ENCODE data around the gene GLCCI1. TPM values are rescaled to one million over a fixed set of nuclear protein-coding genes. Genes with fewer than 3 reads are reported as not detected.

The GLCCI1 gene
- total RNA-seq, 6 experiments from 2014 or later = 2.4 to 11.1 (median 5.0) TPM

DNA sequence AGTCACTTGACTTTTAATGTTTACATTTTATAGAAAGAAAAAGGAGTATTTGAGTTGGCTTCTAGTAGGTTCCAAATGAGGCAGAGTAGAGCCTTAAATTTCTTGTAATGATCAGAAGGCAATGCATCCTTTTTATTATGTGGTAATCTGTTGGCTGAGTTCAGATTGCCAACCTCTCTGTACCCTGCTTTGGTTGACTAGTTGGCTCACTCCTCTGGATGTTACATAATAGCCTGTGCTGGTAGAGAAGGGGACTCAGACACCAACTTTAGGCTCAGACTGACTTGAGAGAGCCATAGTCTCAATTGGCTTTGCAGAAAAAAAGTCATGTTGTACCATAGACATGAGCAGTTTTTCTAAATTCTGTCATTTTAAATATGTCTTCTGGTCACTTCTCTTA, 46.8 kb upstream of the GLCCI1 start:
- ATAC-seq (peak; percentile 74 to 89 (median 86)), DNase-seq (peak in 1 of 3 donors; percentile 62)
- H3K4me1 ChIP-seq = peaks cover 0 to 24% (median 4%) of the 10 kb centered on the region in 4 donors
- H3K9me3 ChIP-seq = no peaks in the 10 kb centered on the region
- no peak overlapping the region for H3K4me3 ChIP-seq
- no peak for TF ChIP-seq POLR2A (IDR thresholded peaks at IDR 0.05)
- TF ChIP-seq, protein P1, sequence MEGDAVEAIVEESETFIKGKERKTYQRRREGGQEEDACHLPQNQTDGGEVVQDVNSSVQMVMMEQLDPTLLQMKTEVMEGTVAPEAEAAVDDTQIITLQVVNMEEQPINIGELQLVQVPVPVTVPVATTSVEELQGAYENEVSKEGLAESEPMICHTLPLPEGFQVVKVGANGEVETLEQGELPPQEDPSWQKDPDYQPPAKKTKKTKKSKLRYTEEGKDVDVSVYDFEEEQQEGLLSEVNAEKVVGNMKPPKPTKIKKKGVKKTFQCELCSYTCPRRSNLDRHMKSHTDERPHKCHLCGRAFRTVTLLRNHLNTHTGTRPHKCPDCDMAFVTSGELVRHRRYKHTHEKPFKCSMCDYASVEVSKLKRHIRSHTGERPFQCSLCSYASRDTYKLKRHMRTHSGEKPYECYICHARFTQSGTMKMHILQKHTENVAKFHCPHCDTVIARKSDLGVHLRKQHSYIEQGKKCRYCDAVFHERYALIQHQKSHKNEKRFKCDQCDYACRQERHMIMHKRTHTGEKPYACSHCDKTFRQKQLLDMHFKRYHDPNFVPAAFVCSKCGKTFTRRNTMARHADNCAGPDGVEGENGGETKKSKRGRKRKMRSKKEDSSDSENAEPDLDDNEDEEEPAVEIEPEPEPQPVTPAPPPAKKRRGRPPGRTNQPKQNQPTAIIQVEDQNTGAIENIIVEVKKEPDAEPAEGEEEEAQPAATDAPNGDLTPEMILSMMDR (IDR thresholded peaks at IDR 0.05) = no peak
- H3K27me3 ChIP-seq = no peaks in the 10 kb centered on the region
- intact Hi-C loops (cut with DNase I) = no loop called here
- H3K36me3 ChIP-seq = no peaks in the 10 kb centered on the region
- H3K27ac ChIP-seq = peak overlapping the region in 1 of 3 donors; percentile 19

DNA sequence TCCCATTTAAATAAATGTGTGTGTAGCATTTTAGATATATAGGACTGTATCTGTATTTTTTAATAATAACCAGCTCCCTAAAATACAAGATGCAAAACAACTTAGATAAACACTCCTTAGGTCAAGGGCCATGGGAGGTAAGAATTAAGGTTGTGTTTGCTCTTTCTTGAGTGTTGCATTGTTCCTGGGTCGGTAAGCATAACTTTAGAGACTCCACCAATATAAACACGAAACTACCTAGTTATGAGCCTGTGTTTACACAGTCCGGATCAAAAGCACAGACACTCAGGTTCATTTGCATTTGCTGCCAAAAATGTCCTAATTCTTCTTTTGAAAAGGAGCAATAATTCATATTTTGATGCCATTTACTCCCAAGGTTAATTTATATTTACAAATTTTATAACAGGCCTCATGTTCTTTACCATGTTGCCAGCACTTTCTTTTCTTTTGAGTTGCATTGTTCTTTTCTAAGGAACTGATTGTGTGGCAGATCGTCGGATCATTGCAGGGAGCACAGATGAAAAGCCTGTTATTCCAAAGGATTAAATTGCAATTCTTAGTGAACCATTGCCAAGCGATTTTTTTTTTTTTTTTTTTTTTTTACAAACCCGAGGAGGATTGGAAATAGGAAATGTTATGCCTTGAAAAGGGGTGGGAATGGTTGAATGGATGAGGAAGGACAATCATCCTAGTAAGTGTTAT, 45.8 kb upstream of the GLCCI1 start:
- Histone ChIP-seq H3K9me3 (no peaks in the 10 kb centered on the region), H3K4me1 (peaks cover 0 to 24% (median 4%) of the 10 kb centered on the region in 4 donors), H3K36me3 (no peaks in the 10 kb centered on the region), H3K4me3 (no peak overlapping the region), H3K27me3 (no peaks in the 10 kb centered on the region), H3K27ac (no peak overlapping the region)
- DNase-seq (no peak), ATAC-seq (peak; percentile 29 to 45 (median 34))
- 32% methylated on average over 7 of the region's 7 CpGs for WGBS (ENCODE audit: insufficient coverage, low coverage, low lambda C conversion rate, missing lambda C conversion rate)
- no peak for TF ChIP-seq POLR2A (IDR thresholded peaks at IDR 0.05)
- TF ChIP-seq, protein P1 (IDR thresholded peaks at IDR 0.05) = no peak
- intact Hi-C loops (cut with DNase I) = no loop called here

DNA sequence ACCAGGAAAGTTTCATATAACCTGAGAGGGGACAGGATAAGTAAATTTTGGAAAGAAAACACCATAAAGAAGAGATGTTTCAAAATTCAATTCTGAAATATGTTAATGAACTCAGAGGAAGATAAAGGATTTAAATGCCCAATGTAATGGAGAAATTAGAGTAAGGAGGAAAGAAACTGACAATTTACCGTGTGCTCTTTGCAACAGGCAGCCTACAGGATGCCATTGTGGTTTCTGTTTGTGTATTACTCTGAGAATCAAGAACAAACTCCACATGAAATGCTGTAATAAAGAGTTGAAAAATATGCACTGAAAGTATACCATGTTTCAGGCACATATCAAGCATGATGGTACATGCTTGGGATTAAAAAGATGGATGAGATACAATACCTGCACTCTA, 44.8 kb upstream of the GLCCI1 start:
- H3K9me3 ChIP-seq = no peaks in the 10 kb centered on the region
- peaks cover 0 to 24% (median 4%) of the 10 kb centered on the region in 4 donors for H3K4me1 ChIP-seq
- H3K4me3 ChIP-seq = no peak overlapping the region
- no peaks in the 10 kb centered on the region for H3K27me3 ChIP-seq
- no peak for DNase-seq
- H3K36me3 ChIP-seq = no peaks in the 10 kb centered on the region
- intact Hi-C loops (cut with DNase I) = no loop called here
- no peak for ATAC-seq
- no peak overlapping the region for H3K27ac ChIP-seq
- WGBS (ENCODE audit: insufficient coverage, low coverage, low lambda C conversion rate, missing lambda C conversion rate) = 53% methylated on average over 1 of the region's 1 CpG
- TF ChIP-seq, protein P1 (IDR thresholded peaks at IDR 0.05) = no peak
- no peak for TF ChIP-seq POLR2A (IDR thresholded peaks at IDR 0.05)

DNA sequence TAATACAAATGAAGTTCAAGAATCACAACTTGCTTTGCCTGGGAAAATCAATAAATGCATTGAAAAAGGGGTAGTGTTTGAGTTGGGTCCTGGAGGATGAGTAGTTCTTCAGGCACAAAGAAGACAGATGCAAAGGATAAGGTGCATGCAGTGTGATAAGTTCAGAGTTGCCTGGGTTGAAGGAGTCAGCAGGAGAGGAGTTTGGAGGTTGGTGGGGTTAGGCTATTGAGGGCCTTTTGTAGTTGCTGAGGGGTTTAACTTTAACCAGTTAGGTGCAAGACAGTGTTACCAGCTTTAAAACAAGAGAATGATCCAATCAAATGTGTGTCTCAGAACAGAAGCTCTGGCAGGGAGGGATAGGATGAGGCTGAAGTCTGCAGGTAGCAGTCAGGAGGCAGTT, 44.3 kb upstream of the GLCCI1 start:
- no peaks in the 10 kb centered on the region for H3K36me3 ChIP-seq
- TF ChIP-seq, protein P1 (IDR thresholded peaks at IDR 0.05) = no peak
- no peak for TF ChIP-seq POLR2A (IDR thresholded peaks at IDR 0.05)
- no peaks in the 10 kb centered on the region for H3K27me3 ChIP-seq
- no peak for ATAC-seq
- H3K9me3 ChIP-seq = no peaks in the 10 kb centered on the region
- H3K4me3 ChIP-seq = no peak overlapping the region
- intact Hi-C loops (cut with DNase I) = no loop called here
- DNase-seq = no peak
- no peak overlapping the region for H3K27ac ChIP-seq
- peaks cover 0 to 24% (median 4%) of the 10 kb centered on the region in 4 donors for H3K4me1 ChIP-seq

DNA sequence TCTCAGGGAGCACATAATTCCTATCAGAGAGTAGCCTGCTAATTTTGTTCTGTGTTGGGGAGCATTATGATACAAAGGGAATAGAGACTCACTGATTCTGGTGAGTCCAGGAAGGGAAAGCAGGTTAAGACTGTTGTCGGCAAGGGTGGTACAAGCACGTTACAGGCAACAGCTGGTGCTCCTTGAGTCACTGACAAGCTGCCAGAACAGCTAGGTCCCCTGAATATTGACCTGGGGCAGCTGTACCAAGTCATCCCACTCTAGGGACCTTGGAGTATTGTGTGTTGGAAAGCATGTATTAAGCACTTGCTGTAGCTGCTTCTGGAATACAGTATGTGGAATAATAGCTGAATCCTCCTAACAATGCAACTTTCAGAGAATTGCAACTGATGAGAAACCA, 37.0 kb upstream of the GLCCI1 start:
- Histone ChIP-seq H3K27me3 (no peaks in the 10 kb centered on the region), H3K4me3 (no peak overlapping the region), H3K9me3 (no peaks in the 10 kb centered on the region), H3K4me1 (no peaks in the 10 kb centered on the region), H3K36me3 (no peaks in the 10 kb centered on the region), H3K27ac (no peak overlapping the region)
- WGBS (ENCODE audit: insufficient coverage, low coverage, low lambda C conversion rate, missing lambda C conversion rate) = 93% methylated on average over 2 of the region's 2 CpGs
- intact Hi-C loops (cut with DNase I) = no loop called here
- ATAC-seq (no peak), DNase-seq (no peak)
- TF ChIP-seq, protein P1 (IDR thresholded peaks at IDR 0.05) = no peak
- no peak for TF ChIP-seq POLR2A (IDR thresholded peaks at IDR 0.05)

Data from right lobe of liver (tissue), 6 donors.